HG03354 (cell line): ENCODE measurements around the gene NUAK2.

Experiments used
- ATAC-seq: cut with Tn5 transposase; IDR thresholded peaks from one replicate; pipeline ENCODE4 v1.9.1; 2021; ENCODE audit warnings: mild to moderate bottlenecking; ENCODE audit not compliant: unreplicated experiment, poor library complexity, severe bottlenecking

NUAK2 gene

GRCh38 chr1:205324781-205325180 lies 3.2 kb upstream of the NUAK2 start:
- ATAC-seq: no peak

GRCh38 chr1:205323794-205324193 lies 2.2 kb upstream of the NUAK2 start:
- no peak for ATAC-seq

- ATAC-seq: no peak
Observed at GRCh38 chr1:205321959-205322283, 376 bp upstream of the NUAK2 start.

- ATAC-seq: no peak
Observed at GRCh38 chr1:205319081-205320018, 2.2 kb downstream of the NUAK2 start.

GRCh38 chr1:205318231-205318991 lies 3.1 kb downstream of the NUAK2 start:
- ATAC-seq: no peak

GRCh38 chr1:205317311-205317917 lies 4.1 kb downstream of the NUAK2 start:
- ATAC-seq: no peak

- no peak for ATAC-seq
Observed at GRCh38 chr1:205316161-205316566, 5.4 kb downstream of the NUAK2 start.

GRCh38 chr1:205315008-205315618 lies 6.4 kb downstream of the NUAK2 start:
- ATAC-seq: no peak

- peak; percentile 56 for ATAC-seq
Observed at GRCh38 chr1:205313563-205314308, 7.8 kb downstream of the NUAK2 start.

- ATAC-seq: no peak
Observed at GRCh38 chr1:205312866-205313562, 8.5 kb downstream of the NUAK2 start.

- ATAC-seq: no peak
Observed at GRCh38 chr1:205310976-205311704, 10.4 kb downstream of the NUAK2 start.

GRCh38 chr1:205309741-205310140 lies 11.8 kb downstream of the NUAK2 start:
- no peak for ATAC-seq

- ATAC-seq: no peak
Observed at GRCh38 chr1:205306929-205307566, 14.5 kb downstream of the NUAK2 start.

- no peak for ATAC-seq
Observed at GRCh38 chr1:205304695-205305070, 16.9 kb downstream of the NUAK2 start.

- no peak for ATAC-seq
Observed at GRCh38 chr1:205304046-205304694, 17.4 kb downstream of the NUAK2 start.

- no peak for ATAC-seq
Observed at GRCh38 chr1:205303247-205303888, 18.2 kb downstream of the NUAK2 start.
